ENCODE measurements around the gene TGDS. TPM values are rescaled to one million over a fixed set of nuclear protein-coding genes. Genes with fewer than 3 reads are reported as not detected.
"Not testable (repeated sequence)": the region's sequence is repeated elsewhere in the genome, so short reads cannot be mapped to it uniquely, and the experiment has no call there.

TGDS gene
- total and polyA plus RNA-seq, 2 experiments from 2014 or later, result 14.2 to 18.3 TPM

- Histone ChIP-seq H3K4me1 (ENCODE audit: insufficient read depth) (no peaks in the 10 kb centered on the region), H3K27ac (no peak overlapping the region), H3F3A (ENCODE audit: insufficient read depth) (no peaks in the 10 kb centered on the region), H3K9ac (no peak overlapping the region), H3K27me3 (replicated peaks; ENCODE audit: insufficient read depth) (peaks cover 6% of the 10 kb centered on the region; the same call in 1 of the 2 replicates), H3K79me2 (ENCODE audit: insufficient read depth) (no peaks in the 10 kb centered on the region), H3K36me3 (ENCODE audit: low read depth) (no peaks in the 10 kb centered on the region), H3K9me2 (ENCODE audit: insufficient read depth) (no peaks in the 10 kb centered on the region), H2AFZ (no peak overlapping the region), H3K4me3 (no peak overlapping the region), H3K9me3 (ENCODE audit: low read depth) (no peaks in the 10 kb centered on the region), H4K20me1 (ENCODE audit: insufficient read depth) (no peaks in the 10 kb centered on the region), H3K4me2 (ENCODE audit: unreplicated experiment) (no peak overlapping the region)
- in situ Hi-C loops (cut with MboI), result no loop called here
- TF ChIP-seq EZH2 (IDR thresholded peaks at IDR 0.05; ENCODE audit: insufficient read depth, poor library complexity, severe bottlenecking) (no peak), EZH2phosphoT487 (IDR thresholded peaks at IDR 0.05; ENCODE audit: insufficient read depth, low read depth) (no peak)
- DNase-seq, result no peak
- WGBS, 2 experiments (ENCODE audit: low coverage in 1 of 2, low lambda C conversion rate in 2 of 2, missing lambda C conversion rate in 2 of 2), result 67% methylated on average over 4 of the region's 4 CpGs
Measured at GRCh38 chr13:94535775-94536174, 60.2 kb downstream of the TGDS start.

- no peak overlapping the region for H3K4me3 ChIP-seq
- in situ Hi-C loops (cut with MboI), result no loop called here
- no peak overlapping the region for H3K27ac ChIP-seq
- no peaks in the 10 kb centered on the region for H3K36me3 ChIP-seq (ENCODE audit: low read depth)
- peaks cover 6% of the 10 kb centered on the region; the same call in 1 of the 2 replicates for H3K27me3 ChIP-seq (replicated peaks; ENCODE audit: insufficient read depth)
- no peaks in the 10 kb centered on the region for H3K9me2 ChIP-seq (ENCODE audit: insufficient read depth)
- no peaks in the 10 kb centered on the region for H3K9me3 ChIP-seq (ENCODE audit: low read depth)
- H3F3A ChIP-seq (ENCODE audit: insufficient read depth), result no peaks in the 10 kb centered on the region
- no peak overlapping the region for H3K9ac ChIP-seq
- DNase-seq, result no peak
- WGBS, 2 experiments (ENCODE audit: low coverage in 1 of 2, low lambda C conversion rate in 2 of 2, missing lambda C conversion rate in 2 of 2), result 56 to 63% methylated on average over 2 of the region's 2 CpGs
- TF ChIP-seq EZH2phosphoT487 (IDR thresholded peaks at IDR 0.05; ENCODE audit: insufficient read depth, low read depth), result no peak
- TF ChIP-seq EZH2 (IDR thresholded peaks at IDR 0.05; ENCODE audit: insufficient read depth, poor library complexity, severe bottlenecking), result no peak
- H3K4me1 ChIP-seq (ENCODE audit: insufficient read depth), result no peaks in the 10 kb centered on the region
- no peaks in the 10 kb centered on the region for H4K20me1 ChIP-seq (ENCODE audit: insufficient read depth)
- H3K4me2 ChIP-seq (ENCODE audit: unreplicated experiment), result no peak overlapping the region
- H3K79me2 ChIP-seq (ENCODE audit: insufficient read depth), result no peaks in the 10 kb centered on the region
- H2AFZ ChIP-seq, result no peak overlapping the region
Measured at GRCh38 chr13:94535231-94535630, 60.7 kb downstream of the TGDS start.

DNA sequence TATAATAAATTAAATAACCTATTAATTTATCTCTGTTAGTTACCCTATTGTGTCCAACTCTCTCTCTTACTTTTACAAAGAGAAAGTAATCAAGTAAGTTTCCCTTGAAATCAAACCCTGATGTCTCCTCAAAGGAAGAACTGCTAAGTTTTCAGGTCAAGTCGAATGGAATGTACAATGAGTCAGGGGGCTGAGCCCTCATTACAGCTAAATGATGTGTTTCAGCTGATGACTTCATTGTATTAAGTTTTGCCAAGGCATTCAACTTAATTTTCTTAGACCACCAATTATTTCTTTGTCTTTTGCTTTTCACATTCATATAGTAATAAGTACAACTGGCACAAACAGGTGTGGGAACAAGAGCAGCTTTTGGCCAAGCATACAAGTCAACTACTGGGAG, 61.8 kb downstream of the TGDS start:
- DNase-seq, result peak; percentile 33
- H3K9me2 ChIP-seq (ENCODE audit: insufficient read depth), result no peaks in the 10 kb centered on the region

GRCh38 chr13:94532278-94532677, 63.7 kb downstream of the TGDS start:
- H3K79me2 ChIP-seq (ENCODE audit: insufficient read depth); H3K9ac ChIP-seq; H3K9me2 ChIP-seq (ENCODE audit: insufficient read depth); DNase-seq; in situ Hi-C loops (cut with MboI); H4K20me1 ChIP-seq (ENCODE audit: insufficient read depth); H3K4me3 ChIP-seq; H3K9me3 ChIP-seq (ENCODE audit: low read depth); H3K27ac ChIP-seq; H2AFZ ChIP-seq; H3F3A ChIP-seq (ENCODE audit: insufficient read depth); H3K27me3 ChIP-seq (replicated peaks; ENCODE audit: insufficient read depth); H3K36me3 ChIP-seq (ENCODE audit: low read depth); H3K4me2 ChIP-seq (ENCODE audit: unreplicated experiment); H3K4me1 ChIP-seq (ENCODE audit: insufficient read depth): not testable (repeated sequence)
- 57 to 68% methylated on average over 2 of the region's 2 CpGs for WGBS, 2 experiments (ENCODE audit: low coverage in 1 of 2, low lambda C conversion rate in 2 of 2, missing lambda C conversion rate in 2 of 2)

More for the DNA sequence above, 61.8 kb downstream of the TGDS start:
- Histone ChIP-seq H3K4me2 (ENCODE audit: unreplicated experiment) (no peak overlapping the region), H3K4me3 (no peak overlapping the region), H3F3A (ENCODE audit: insufficient read depth) (no peaks in the 10 kb centered on the region), H3K9ac (no peak overlapping the region), H2AFZ (no peak overlapping the region), H3K4me1 (ENCODE audit: insufficient read depth) (no peaks in the 10 kb centered on the region), H3K27ac (no peak overlapping the region), H4K20me1 (ENCODE audit: insufficient read depth) (no peaks in the 10 kb centered on the region), H3K79me2 (ENCODE audit: insufficient read depth) (no peaks in the 10 kb centered on the region), H3K27me3 (replicated peaks; ENCODE audit: insufficient read depth) (no peaks in the 10 kb centered on the region; the same call in 1 of the 2 replicates), H3K9me3 (ENCODE audit: low read depth) (no peaks in the 10 kb centered on the region), H3K36me3 (ENCODE audit: low read depth) (no peaks in the 10 kb centered on the region)
- in situ Hi-C loops (cut with MboI), result no loop called here
- WGBS, 2 experiments (ENCODE audit: low coverage in 1 of 2, low lambda C conversion rate in 2 of 2, missing lambda C conversion rate in 2 of 2), result 0 to 2% methylated on average over 1 of the region's 1 CpG
- TF ChIP-seq EZH2phosphoT487 (IDR thresholded peaks at IDR 0.05; ENCODE audit: insufficient read depth, low read depth), result no peak
- no peak for TF ChIP-seq EZH2 (IDR thresholded peaks at IDR 0.05; ENCODE audit: insufficient read depth, poor library complexity, severe bottlenecking)

DNA sequence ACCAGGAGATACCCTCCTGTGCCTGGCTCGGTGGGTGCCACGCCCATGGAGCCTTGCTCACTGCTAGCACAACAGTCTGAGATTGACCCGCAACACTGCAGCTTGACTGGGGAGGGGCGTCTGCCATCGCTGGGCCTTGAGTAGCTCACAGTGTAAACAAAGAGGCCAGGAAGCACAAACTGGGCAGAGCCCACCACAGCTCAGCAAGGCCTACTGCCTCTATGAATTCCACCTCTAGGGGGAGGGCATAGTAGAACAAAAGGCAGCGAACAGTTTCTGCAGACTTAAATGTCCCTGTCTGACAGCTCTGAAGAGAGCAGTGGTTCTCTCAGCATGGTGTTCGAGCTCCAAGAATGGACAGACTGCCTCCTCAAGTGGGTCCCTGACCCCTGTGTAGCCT, 69.0 kb downstream of the TGDS start:
- H3K4me3 ChIP-seq; in situ Hi-C loops (cut with MboI); H4K20me1 ChIP-seq (ENCODE audit: insufficient read depth); H3K4me1 ChIP-seq (ENCODE audit: insufficient read depth); H3K9me3 ChIP-seq (ENCODE audit: low read depth); H3K27ac ChIP-seq; H3K79me2 ChIP-seq (ENCODE audit: insufficient read depth); H3F3A ChIP-seq (ENCODE audit: insufficient read depth); H3K9me2 ChIP-seq (ENCODE audit: insufficient read depth); H2AFZ ChIP-seq; H3K4me2 ChIP-seq (ENCODE audit: unreplicated experiment); DNase-seq; H3K36me3 ChIP-seq (ENCODE audit: low read depth); H3K9ac ChIP-seq; H3K27me3 ChIP-seq (replicated peaks; ENCODE audit: insufficient read depth): not testable (repeated sequence)
- 43 to 44% methylated on average over 7 of the region's 7 CpGs for WGBS, 2 experiments (ENCODE audit: low coverage in 1 of 2, low lambda C conversion rate in 2 of 2, missing lambda C conversion rate in 2 of 2)

Measured in GM23248 (cell line).